MCF 10A (cell line): ENCODE measurements around the gene GJA5. TPM values are rescaled to one million over a fixed set of nuclear protein-coding genes. Genes with fewer than 3 reads are reported as not detected.

Source experiments
- BruUV-seq: library from RNA; stranded (reverse); fragments of 400-500 nt; replicated peaks from 2 replicates; lab custom pipeline; 2021; lab: Mats Ljungman, UMichigan
- CTCF ChIA-PET: fragments of 300-600 bp; sonication (Branson Sonifier 250); formaldehyde crosslinking; extraction: SDS; loops from one replicate; lab custom pipeline; 2021; ENCODE audit warnings: antibody characterized with exemption, inconsistent platforms; lab: Yijun Ruan, JAX
- POLR2A ChIA-PET: fragments of 300-600, 350-650 bp; sonication (Branson Sonifier 250); formaldehyde crosslinking; extraction: SDS; loops from one replicate; lab custom pipeline; 2020; ENCODE audit warnings: antibody characterized with exemption, inconsistent platforms; lab: Yijun Ruan, JAX
- DNase-seq: peaks from one replicate; pipeline ENCODE4 v3.0.0-alpha.2; 2018; ENCODE audit not compliant: unreplicated experiment
- H3K27ac Mint-ChIP-seq: one replicate; pipeline ENCODE4 v1.8.0; 2022; ENCODE audit warnings: mild to moderate bottlenecking, low read depth, mixed read lengths; ENCODE audit not compliant: unreplicated experiment
- H3K27me3 Mint-ChIP-seq: one replicate; pipeline ENCODE4 v1.8.0; 2022; ENCODE audit warnings: mixed read lengths; ENCODE audit not compliant: insufficient read depth, unreplicated experiment
- H3K36me3 Mint-ChIP-seq: one replicate; pipeline ENCODE4 v1.8.0; 2022; ENCODE audit warnings: mild to moderate bottlenecking, moderate library complexity, mixed read lengths; ENCODE audit not compliant: insufficient read depth, unreplicated experiment
- H3K4me1 Mint-ChIP-seq: one replicate; pipeline ENCODE4 v1.8.0; 2022; ENCODE audit warnings: mixed read lengths; ENCODE audit not compliant: insufficient read depth, unreplicated experiment
- H3K4me3 Mint-ChIP-seq: one replicate; pipeline ENCODE4 v1.8.0; 2022; ENCODE audit warnings: mild to moderate bottlenecking, moderate library complexity, mixed read lengths; ENCODE audit not compliant: unreplicated experiment
- H3K9me3 Mint-ChIP-seq: one replicate; pipeline ENCODE4 v1.8.0; 2022; ENCODE audit warnings: mixed read lengths; ENCODE audit not compliant: unreplicated experiment
- intact Hi-C: fragments of 100-400 bp; cut with micrococcal nuclease; formaldehyde crosslinking; loops from 2 replicates; pipeline ENCODE4 v1.14.1; 2022
- total RNA-seq: library from RNA; stranded (reverse); gene quantifications from 2 replicates; pipeline ENCODE4 v1.2.3, GENCODE V29; 2022
- TF ChIP-seq, protein P1 (sequence below): fragments of 200-600 bp; IDR thresholded peaks from one replicate; pipeline ENCODE4 v1.8.0; 2022; ENCODE audit warnings: antibody characterized with exemption, mild to moderate bottlenecking; ENCODE audit not compliant: unreplicated experiment

The GJA5 gene
- total RNA-seq, 1 experiment from 2014 or later, result 0.28 TPM

- no peak for DNase-seq
- Mint-ChIP-seq H3K27ac (no peak overlapping the region), H3K4me1 (peaks cover 5% of the 10 kb centered on the region), H3K9me3 (no peaks in the 10 kb centered on the region), H3K36me3 (no peaks in the 10 kb centered on the region), H3K4me3 (no peak overlapping the region), H3K27me3 (no peaks in the 10 kb centered on the region)
- intact Hi-C loops, result no loop called here
- CTCF ChIA-PET, result interaction anchor here (1.3 kb wide), 1 partner anchor 125 kb away, joined by 5 read pairs; no protein-coding TSS in a partner anchor
- TF ChIP-seq, protein P1, sequence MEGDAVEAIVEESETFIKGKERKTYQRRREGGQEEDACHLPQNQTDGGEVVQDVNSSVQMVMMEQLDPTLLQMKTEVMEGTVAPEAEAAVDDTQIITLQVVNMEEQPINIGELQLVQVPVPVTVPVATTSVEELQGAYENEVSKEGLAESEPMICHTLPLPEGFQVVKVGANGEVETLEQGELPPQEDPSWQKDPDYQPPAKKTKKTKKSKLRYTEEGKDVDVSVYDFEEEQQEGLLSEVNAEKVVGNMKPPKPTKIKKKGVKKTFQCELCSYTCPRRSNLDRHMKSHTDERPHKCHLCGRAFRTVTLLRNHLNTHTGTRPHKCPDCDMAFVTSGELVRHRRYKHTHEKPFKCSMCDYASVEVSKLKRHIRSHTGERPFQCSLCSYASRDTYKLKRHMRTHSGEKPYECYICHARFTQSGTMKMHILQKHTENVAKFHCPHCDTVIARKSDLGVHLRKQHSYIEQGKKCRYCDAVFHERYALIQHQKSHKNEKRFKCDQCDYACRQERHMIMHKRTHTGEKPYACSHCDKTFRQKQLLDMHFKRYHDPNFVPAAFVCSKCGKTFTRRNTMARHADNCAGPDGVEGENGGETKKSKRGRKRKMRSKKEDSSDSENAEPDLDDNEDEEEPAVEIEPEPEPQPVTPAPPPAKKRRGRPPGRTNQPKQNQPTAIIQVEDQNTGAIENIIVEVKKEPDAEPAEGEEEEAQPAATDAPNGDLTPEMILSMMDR, result no peak
- POLR2A ChIA-PET, result interaction anchor here (1.0 kb wide), 1 partner anchor 11 kb away, joined by 3 read pairs; no protein-coding TSS in a partner anchor
- BruUV-seq, result no TSS peak
These were observed 7.7 kb upstream of the GJA5 start for GRCh38 chr1:147768101-147768500.

GRCh38 chr1:147762233-147763024 is 2.0 kb upstream of the GJA5 start:
- Mint-ChIP-seq H3K4me3 (no peak overlapping the region), H3K27ac (no peak overlapping the region), H3K36me3 (no peaks in the 10 kb centered on the region), H3K9me3 (no peaks in the 10 kb centered on the region), H3K4me1 (peaks cover 38% of the 10 kb centered on the region), H3K27me3 (no peaks in the 10 kb centered on the region)
- no TSS peak for BruUV-seq
- ChIA-PET CTCF (interaction anchor here (0.8 kb wide), 1 partner anchor 8 kb away, joined by 4 read pairs; no protein-coding TSS in a partner anchor), POLR2A (no interaction called here)
- intact Hi-C loops, result no loop called here
- no peak for DNase-seq
- TF ChIP-seq, protein P1, result no peak

GRCh38 chr1:147758379-147759100 is 1.9 kb downstream of the GJA5 start:
- H3K4me3 Mint-ChIP-seq, result no peak overlapping the region
- H3K9me3 Mint-ChIP-seq, result no peaks in the 10 kb centered on the region
- H3K27ac Mint-ChIP-seq, result no peak overlapping the region
- TF ChIP-seq, protein P1, result no peak
- no TSS peak for BruUV-seq
- CTCF ChIA-PET, result interaction anchor here (0.6 kb wide), 1 partner anchor 70 kb away, joined by 3 read pairs; no protein-coding TSS in a partner anchor
- POLR2A ChIA-PET, result interaction anchor here (2.4 kb wide), 1 partner anchor 88 kb away, joined by 13 read pairs; the partner anchor contains the start of gene ACP6
- H3K36me3 Mint-ChIP-seq, result no peaks in the 10 kb centered on the region
- no peaks in the 10 kb centered on the region for H3K27me3 Mint-ChIP-seq
- intact Hi-C loops, result no loop called here
- peaks cover 48% of the 10 kb centered on the region for H3K4me1 Mint-ChIP-seq
- no peak for DNase-seq
